K562 (cell line): ENCODE data around the gene TAC3. TPM values are rescaled to one million over a fixed set of nuclear protein-coding genes. Genes with fewer than 3 reads are reported as not detected.

Source experiments
- ATF6 ChIP-seq: sonication (generic); formaldehyde crosslinking; IDR thresholded peaks from 2 replicates; pipeline ENCODE4 v1.4.0; 2020; ENCODE audit warnings: mild to moderate bottlenecking, missing genetic modification reagents
- DLX4 ChIP-seq: fragments of 250-450 bp; sonication (Bioruptor Pico); IDR thresholded peaks from 2 replicates; pipeline ENCODE4 v1.6.1; 2021; ENCODE audit warnings: mild to moderate bottlenecking
- ETV1 ChIP-seq: fragments of 450-650 bp; conservative IDR thresholded peaks from 2 replicates; pipeline ENCODE4 v1.6.1; 2016; ENCODE audit warnings: missing genetic modification characterization, control low read depth, low read depth, missing compliant biosample characterization
- FOXP1 ChIP-seq: sonication (generic); formaldehyde crosslinking; IDR thresholded peaks from 2 replicates; pipeline ENCODE4 v1.8.0; 2022; ENCODE audit warnings: mild to moderate bottlenecking, missing genetic modification reagents
- HCFC1 ChIP-seq: IDR thresholded peaks from 2 replicates; pipeline ENCODE4 v1.6.1; 2012; ENCODE audit warnings: low read depth, low read length, improper control_type of control experiment
- HMG20A ChIP-seq: fragments of 450-650 bp; formaldehyde crosslinking; conservative IDR thresholded peaks from 2 replicates; pipeline ENCODE4 v1.4.0; 2020; ENCODE audit warnings: mild to moderate bottlenecking, mixed read lengths
- MAFK ChIP-seq: IDR thresholded peaks from 2 replicates; pipeline ENCODE4 v1.6.1; 2011; ENCODE audit warnings: low read length, improper control_type of control experiment
- NONO ChIP-seq, 2 experiments: fragments of 200-400 bp in 1 of 2; fragments of 450-650 bp in 1 of 2; formaldehyde crosslinking in 1 of 2; IDR thresholded peaks; 2 replicates each; pipeline ENCODE4 v1.6.1; 2017; ENCODE audit warnings: low read depth in 2 of 2, mild to moderate bottlenecking in 2 of 2, moderate library complexity in 2 of 2, low read length in 1 of 2
- NR1H2 ChIP-seq: sonication (generic); formaldehyde crosslinking; IDR thresholded peaks from 2 replicates; pipeline ENCODE4 v1.4.0; 2020; ENCODE audit warnings: mild to moderate bottlenecking, missing genetic modification reagents
- NR4A1 ChIP-seq, 2 experiments: fragments of 250-450 bp in 1 of 2; fragments of 450-650 bp in 1 of 2; sonication (Bioruptor Pico) in 1 of 2; IDR thresholded peaks; 2 replicates each; pipeline versions ENCODE4 v1.4.0 to v1.6.1; 2016 to 2020; ENCODE audit warnings: mild to moderate bottlenecking in 2 of 2, missing compliant biosample characterization in 1 of 2, missing genetic modification characterization in 1 of 2, moderate library complexity in 1 of 2
- OTX1 ChIP-seq: fragments of 450-650 bp; formaldehyde crosslinking; IDR thresholded peaks from 2 replicates; pipeline ENCODE4 v1.4.0; 2022; ENCODE audit warnings: mild to moderate bottlenecking
- PHF21A ChIP-seq: fragments of 450-650 bp; IDR thresholded peaks from 2 replicates; pipeline ENCODE4 v1.6.1; 2017; ENCODE audit warnings: low read depth, borderline replicate concordance
- POLR2G ChIP-seq: fragments of 200-400 bp; formaldehyde crosslinking; IDR thresholded peaks from 2 replicates; pipeline ENCODE4 v1.6.1; 2017; ENCODE audit warnings: low read depth, mild to moderate bottlenecking, antibody characterized with exemption, low read length, moderate library complexity
- SNAPC5 ChIP-seq: fragments of 250-450 bp; sonication (Bioruptor Pico); IDR thresholded peaks from 2 replicates; pipeline ENCODE4 v1.8.0; 2021; ENCODE audit warnings: moderate library complexity, mild to moderate bottlenecking, inconsistent platforms
- SNRNP70 ChIP-seq: fragments of 200-400 bp; formaldehyde crosslinking; optimal IDR thresholded peaks from 2 replicates; pipeline ENCODE3; 2017; ENCODE audit warnings: low read depth, low read length
- TFAM ChIP-seq: fragments of 250-450 bp; sonication (Bioruptor Pico); conservative IDR thresholded peaks from 2 replicates; pipeline ENCODE4 v1.5.0; 2021; ENCODE audit warnings: mild to moderate bottlenecking, moderate library complexity
- ZBTB43 ChIP-seq: sonication (generic); formaldehyde crosslinking; IDR thresholded peaks from 2 replicates; pipeline ENCODE4 v1.8.0; 2023; ENCODE audit warnings: mild to moderate bottlenecking, missing genetic modification reagents
- ZNF280A ChIP-seq: fragments of 450-650 bp; IDR thresholded peaks from 2 replicates; pipeline ENCODE4 v1.6.1; 2018; ENCODE audit warnings: mild to moderate bottlenecking, low read depth; ENCODE audit not compliant: partially characterized antibody
- ZNF3 ChIP-seq: fragments of 250-450 bp; sonication (Bioruptor Pico); IDR thresholded peaks from 2 replicates; pipeline ENCODE4 v1.5.0; 2021; ENCODE audit warnings: mild to moderate bottlenecking, moderate library complexity
- ZNF41 ChIP-seq: fragments of 250-450 bp; sonication (Bioruptor Pico); conservative IDR thresholded peaks from 2 replicates; pipeline ENCODE4 v1.4.0; 2020; ENCODE audit warnings: mild to moderate bottlenecking
- ZNF507 ChIP-seq: conservative IDR thresholded peaks from 2 replicates; pipeline ENCODE4 v1.6.1; 2017; ENCODE audit warnings: missing genetic modification characterization, missing compliant biosample characterization
- ZNF655 ChIP-seq: fragments of 250-450 bp; sonication (Bioruptor Pico); IDR thresholded peaks from 2 replicates; pipeline ENCODE4 v1.5.0; 2021
- ZNF695 ChIP-seq: fragments of 450-650 bp; formaldehyde crosslinking; IDR thresholded peaks from 2 replicates; pipeline ENCODE4 v1.4.0; 2020; ENCODE audit warnings: mild to moderate bottlenecking, moderate library complexity
- polyA plus RNA-seq, 8 experiments: library from polyadenylated mRNA; depleted of rRNA in 4 of 8; stranded (reverse) in 5 of 8; unstranded in 3 of 8; fragments of >200 nt; fragmentation: Nextera tagmentation in 2 of 8; fragmentation: Illumina TruSeq in 1 of 8; extraction: Ambion mirVana in 2 of 8; extraction: Trizol in 1 of 8; gene quantifications; 2 replicates each; pipeline versions ENCODE4 v1.2.1 to v1.2.3, GENCODE V29; 2011 to 2014; ENCODE audit warnings: inconsistent platforms in 1 of 8, missing spikeins in 1 of 8
- total RNA-seq, 7 experiments: library from RNA; depleted of rRNA in 6 of 7; stranded (reverse); fragments of >200 nt in 6 of 7; fragmentation: Illumina TruSeq in 2 of 7; extraction: Trizol in 2 of 7; gene quantifications; 2 replicates each; pipeline versions ENCODE4 v1.2.1 to v1.2.3, GENCODE V29; 2011 to 2021; ENCODE audit warnings: low replicate concordance in 1 of 7

Gene TAC3
- total and polyA plus RNA-seq, 9 of the 15 experiments (the other 6 are each of a cell fraction or from before 2014, with no cell fraction given), result 0.29 to 2.8 (median 1.4) TPM

GRCh38 chr12:56988207-56988739 lies 28.1 kb downstream of the TAC3 start (continued):
- TF ChIP-seq ZNF507 (tag), result no peak
- peak; percentile 77; the same call in 1 of the 2 replicates for TF ChIP-seq PHF21A
- peak in 1 of 2 experiments; percentile 88; a peak in 2 of 4 replicates for TF ChIP-seq NONO (IDR thresholded peaks at IDR 0.05; ENCODE audit: low read depth in 2 of 2, low read length in 1 of 2)
- TF ChIP-seq NR4A1 (CRISPR knock-in tag; IDR thresholded peaks at IDR 0.05), result no peak
- peak; percentile 91 for TF ChIP-seq NR4A1 (tag; IDR thresholded peaks at IDR 0.05)
- no peak for TF ChIP-seq HCFC1
- no peak for TF ChIP-seq ZNF280A
- peak; percentile 96 for TF ChIP-seq ETV1 (tag)
- no peak; the same call in 1 of the 2 replicates for TF ChIP-seq NR1H2
- no peak for TF ChIP-seq DLX4 (CRISPR knock-in tag)
- TF ChIP-seq FOXP1 (CRISPR knock-in tag), result no peak
- no peak for TF ChIP-seq ZNF3 (CRISPR knock-in tag)
- peak; percentile 89; the same call in 1 of the 2 replicates for TF ChIP-seq OTX1
- TF ChIP-seq ZNF655 (CRISPR knock-in tag), result no peak
- TF ChIP-seq POLR2G, result no peak
- TF ChIP-seq ATF6 (CRISPR knock-in tag), result no peak
- no peak for TF ChIP-seq HMG20A
- TF ChIP-seq ZNF695 (CRISPR knock-in tag), result no peak
- no peak for TF ChIP-seq SNAPC5 (CRISPR knock-in tag)
- no peak for TF ChIP-seq TFAM
- TF ChIP-seq ZBTB43, result no peak
- no peak for TF ChIP-seq ZNF41 (CRISPR knock-in tag)
- TF ChIP-seq MAFK, result no peak
- no peak for TF ChIP-seq SNRNP70
